Right lobe of liver (tissue), 4 donors: ENCODE measurements around the gene PLCB1.

Experiments
- CTCF ChIP-seq, 4 donors: fragments of 200-600 bp in 3 of 4; fragments of 450-650 bp in 1 of 4; IDR thresholded peaks; one replicate each; pipeline versions ENCODE4 v1.5.1 to v1.8.0; 2016 to 2022; ENCODE audit warnings: antibody characterized with exemption in 4 of 4, mild to moderate bottlenecking in 2 of 4
- POLR2A ChIP-seq: fragments of 450-650 bp; IDR thresholded peaks from one replicate; pipeline ENCODE4 v1.6.1; 2017; ENCODE audit warnings: antibody characterized with exemption, mild to moderate bottlenecking
- donor health status: DM: no; HTN: no; CAD: no.
- donor health status: DM: no; HTN: no; CAD: no.
- donor health status: DM: no; HTN: yes; CAD: no.

GRCh38 chr20:8706961-8707700, 575.1 kb downstream of the PLCB1 start:
- TF ChIP-seq CTCF (IDR thresholded peaks at IDR 0.05): no peak
- no peak for TF ChIP-seq POLR2A
